ENCODE measurements around the gene EVX2.

The EVX2 gene

DNA sequence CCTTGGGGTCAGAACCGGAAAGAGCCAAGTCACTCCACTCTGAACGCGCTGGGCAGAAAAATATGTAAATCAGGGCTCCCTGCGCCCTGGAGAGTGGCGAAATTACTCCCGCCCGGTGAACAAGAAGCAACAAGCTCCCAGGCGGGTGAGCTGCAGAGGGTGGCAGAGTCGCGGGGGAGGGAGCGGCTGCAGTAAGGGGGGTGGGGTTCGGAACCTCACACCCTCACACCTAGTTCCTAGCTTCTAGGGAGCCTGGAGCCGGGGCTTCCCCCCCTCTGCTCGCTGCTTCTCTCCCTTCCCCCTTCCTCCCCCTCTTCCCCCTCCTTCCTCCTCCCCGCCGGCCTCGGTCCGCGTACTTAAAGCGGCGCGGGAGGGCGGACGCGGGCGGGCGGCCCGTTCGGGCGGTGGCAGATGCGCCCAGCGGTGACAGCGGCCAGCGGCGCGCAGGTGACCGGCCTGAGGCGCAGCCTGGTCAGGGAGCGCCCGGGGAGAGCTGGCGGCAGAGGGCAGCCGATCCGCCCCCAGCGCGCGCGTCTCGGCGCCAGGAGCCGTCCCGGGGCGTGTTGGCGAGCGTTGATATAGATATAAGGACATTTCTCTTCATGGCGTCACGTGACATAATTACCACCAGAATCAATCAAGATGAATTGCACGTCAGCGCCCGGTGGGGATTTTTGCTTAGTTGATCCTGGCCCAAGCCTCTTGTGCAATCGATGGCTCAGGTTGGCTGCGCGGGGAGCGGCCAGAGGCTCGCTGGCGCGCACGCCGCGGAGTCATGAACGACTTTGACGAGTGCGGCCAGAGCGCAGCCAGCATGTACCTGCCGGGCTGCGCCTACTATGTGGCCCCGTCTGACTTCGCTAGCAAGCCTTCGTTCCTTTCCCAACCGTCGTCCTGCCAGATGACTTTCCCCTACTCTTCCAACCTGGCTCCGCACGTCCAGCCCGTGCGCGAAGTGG is 23.1 kb upstream of the EVX2 start, which contains the start of gene HOXD11:
HOXD11 (plus strand) TSS at position 700 of the 959 bp plus-strand sequence; CDS start at position 776, 76 bp downstream.
- no peak for DNase-seq

DNA sequence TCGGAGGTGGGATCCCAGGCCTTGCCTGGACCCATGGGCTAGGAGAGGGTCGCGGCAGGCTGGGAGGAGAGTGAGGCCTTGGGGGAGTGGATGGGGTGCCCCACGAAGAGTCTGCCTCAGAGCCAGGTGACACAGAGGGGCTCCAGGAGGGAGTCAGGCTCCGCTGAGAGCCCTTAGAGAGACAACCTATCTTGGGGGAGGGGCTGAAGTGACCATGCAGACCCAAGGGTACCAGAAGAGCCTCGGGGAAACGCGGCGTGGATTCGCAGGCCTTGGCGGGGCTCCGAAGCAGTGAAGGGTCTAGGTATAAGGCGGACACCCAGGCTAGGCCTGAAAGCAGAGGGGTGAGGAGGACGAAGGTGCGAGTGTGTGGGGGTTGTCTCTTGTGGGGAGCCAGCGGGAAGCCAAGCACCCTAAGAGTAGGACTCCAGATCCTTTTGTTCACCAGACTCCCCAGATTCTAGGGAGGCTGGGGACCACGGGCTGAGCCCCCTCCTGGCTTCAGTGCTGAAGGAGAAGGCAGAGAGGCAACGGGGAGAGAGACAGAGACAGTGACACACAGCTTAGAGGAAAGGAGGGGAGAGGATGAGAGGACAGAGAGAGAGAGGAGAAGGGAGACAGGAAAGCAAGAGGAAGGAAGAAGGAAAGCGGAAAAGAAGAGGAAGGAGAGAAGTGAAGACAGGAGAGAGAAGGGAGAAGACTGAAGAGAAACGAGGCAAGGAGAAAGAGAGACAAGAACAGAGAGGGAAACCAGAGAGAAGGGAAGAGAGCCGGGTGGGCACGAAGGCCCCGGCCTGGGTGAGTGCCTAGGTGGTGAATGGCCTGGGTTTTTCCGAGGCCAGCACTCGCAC is 22.2 kb upstream of the EVX2 start:
- DNase-seq = no peak

DNA sequence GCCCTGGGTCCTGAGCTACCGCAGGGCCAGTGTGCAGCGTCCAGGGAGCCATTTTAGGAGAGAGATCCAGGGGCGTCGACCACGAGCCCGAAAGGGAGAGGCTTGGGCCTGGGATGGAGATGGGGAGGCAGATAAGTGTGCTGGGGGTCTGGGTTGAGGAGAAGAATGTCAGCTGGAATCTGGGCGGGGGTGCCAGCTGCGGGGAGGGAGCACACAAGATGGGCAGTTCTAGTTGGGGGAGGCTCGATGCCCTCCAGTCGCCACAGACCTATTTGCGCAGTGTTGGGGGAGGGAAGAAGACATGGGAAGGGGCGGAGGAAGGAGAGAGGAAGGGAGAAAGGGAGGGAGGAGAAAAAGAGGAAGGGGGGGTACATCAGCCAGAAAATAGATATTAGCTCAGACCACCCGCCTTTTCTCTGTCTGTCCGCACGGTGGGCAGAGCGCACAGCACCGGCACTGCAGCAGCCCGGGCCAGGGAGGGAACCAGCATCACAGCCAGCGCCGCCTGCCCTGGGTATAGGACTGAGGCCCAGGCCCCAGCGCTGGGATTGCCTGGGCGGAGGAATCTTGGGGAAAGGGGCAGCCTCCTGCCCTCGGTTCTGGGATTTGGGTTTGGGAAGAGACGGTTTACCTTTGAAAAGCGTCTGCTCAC is 21.4 kb upstream of the EVX2 start:
- no peak for DNase-seq

DNA sequence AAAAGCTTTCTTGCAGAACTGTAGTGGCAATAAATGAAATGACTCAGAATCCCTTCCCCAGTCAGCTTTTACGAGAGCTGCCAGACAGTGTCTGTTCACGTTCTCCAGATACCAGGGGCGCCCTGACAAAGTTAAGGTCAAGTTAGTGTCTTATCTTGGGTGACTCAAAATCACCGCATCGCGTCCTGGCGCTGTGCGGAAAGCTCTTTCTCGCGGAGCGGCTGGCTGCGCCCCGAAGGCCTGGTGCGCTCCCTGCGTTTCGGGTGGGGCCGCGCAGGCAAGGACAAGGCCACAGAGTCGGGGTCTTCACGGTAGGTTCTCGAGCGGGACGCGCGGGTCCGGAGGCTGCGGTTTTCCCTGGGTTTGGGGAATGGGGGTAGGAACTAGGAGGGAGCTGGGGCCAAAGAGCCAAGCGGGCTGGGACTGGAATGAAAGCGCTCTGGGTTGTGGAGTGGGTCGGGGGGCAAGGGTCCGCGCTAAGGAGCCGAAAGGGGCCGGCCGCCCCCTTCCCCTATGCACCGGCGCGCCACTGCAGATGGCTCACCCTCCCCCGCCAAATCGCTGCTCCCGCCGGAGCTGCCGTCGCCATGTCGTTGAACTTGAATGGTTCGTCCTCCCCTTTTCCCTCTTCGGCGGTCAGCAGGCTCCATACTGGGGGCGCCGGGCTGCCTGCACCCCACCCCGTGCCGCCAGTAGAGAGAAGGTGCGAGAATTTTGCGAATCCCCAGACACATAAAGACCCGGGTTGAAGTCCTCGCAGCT is 20.7 kb upstream of the EVX2 start:
- DNase-seq = no peak

DNA sequence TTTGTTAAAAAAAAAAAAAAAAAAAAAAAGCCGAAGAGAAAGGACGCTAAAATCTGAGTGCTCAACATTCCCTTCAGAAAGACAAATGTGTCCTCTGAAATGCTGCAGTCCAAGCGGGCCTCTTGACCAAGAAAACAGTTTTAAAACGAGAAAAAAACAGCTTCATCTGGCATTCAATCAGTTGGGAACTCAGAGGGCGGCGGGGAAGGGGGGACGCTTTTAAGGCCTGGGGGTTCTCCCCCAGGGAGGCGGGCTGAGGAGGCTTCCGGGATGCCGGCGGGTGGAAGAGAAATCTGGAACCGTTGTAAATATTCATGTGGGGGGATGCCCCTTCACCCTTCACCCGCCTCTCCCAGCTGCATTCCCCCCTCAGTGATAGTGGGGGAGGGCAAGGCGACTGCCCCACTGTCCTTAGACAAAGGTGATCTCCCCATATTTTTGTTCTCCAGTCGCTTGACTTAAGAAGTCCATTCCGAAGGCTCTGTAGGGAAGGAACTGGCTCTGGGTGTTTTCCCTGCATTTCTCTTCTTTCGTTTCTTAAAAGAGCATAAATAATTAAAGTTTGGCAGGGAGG is 20.1 kb upstream of the EVX2 start:
- DNase-seq = no peak

- no peak for DNase-seq
These were observed 19.4 kb upstream of the EVX2 start for GRCh38 chr2:176103194-176103593.

GRCh38 chr2:176102309-176102866 is 18.6 kb upstream of the EVX2 start:
- DNase-seq = no peak

DNA sequence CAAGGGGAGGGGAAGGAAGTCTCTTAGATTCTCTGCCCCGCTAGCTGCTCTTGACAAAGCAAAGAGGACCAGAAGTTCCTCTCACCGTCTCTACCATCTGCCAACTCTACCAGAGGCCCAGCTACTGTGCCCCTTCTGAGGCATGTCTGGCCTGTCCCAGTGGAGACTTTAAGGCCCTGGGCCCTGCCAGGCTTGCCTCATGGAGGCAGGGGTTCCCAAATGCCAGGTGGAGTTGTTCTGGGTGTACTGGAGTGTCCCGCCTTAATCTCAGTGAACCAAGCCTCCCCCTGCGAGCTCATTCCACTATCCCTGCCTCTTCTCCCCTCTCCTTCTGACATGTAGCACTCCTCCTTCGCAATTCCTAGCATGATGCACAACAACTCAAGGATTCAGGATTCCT is 18.1 kb upstream of the EVX2 start:
- DNase-seq = no peak

GRCh38 chr2:176101216-176101830 is 17.6 kb upstream of the EVX2 start:
- DNase-seq = no peak

- no peak for DNase-seq
These were observed 16.9 kb upstream of the EVX2 start for GRCh38 chr2:176100547-176101140.

DNA sequence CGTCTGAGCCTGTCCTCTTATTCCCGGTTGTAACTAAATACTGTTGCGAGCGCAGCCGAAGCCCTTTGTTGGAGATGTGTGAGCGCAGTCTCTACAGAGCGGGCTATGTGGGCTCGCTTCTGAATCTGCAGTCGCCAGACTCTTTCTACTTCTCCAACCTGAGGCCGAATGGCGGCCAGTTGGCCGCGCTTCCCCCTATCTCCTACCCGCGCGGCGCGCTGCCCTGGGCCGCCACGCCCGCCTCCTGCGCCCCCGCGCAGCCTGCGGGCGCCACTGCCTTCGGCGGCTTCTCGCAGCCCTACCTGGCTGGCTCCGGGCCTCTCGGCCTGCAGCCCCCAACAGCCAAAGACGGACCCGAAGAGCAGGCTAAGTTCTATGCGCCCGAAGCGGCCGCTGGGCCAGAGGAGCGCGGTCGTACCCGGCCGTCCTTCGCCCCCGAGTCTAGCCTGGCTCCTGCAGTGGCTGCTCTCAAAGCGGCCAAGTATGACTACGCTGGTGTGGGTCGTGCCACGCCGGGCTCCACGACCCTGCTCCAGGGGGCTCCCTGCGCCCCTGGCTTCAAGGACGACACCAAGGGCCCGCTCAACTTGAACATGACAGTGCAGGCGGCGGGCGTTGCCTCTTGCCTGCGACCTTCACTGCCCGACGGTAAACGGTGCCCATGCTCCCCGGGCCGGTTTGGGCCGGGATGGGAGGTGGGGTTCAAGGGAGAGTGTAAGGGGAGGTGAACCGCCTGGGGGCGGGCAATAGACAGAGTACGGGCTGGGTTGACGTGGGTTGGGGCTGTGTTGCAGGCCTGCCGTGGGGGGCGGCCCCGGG is 16.2 kb upstream of the EVX2 start, which contains the start of gene HOXD12:
HOXD12 (plus strand) TSS at position 68 of the 819 bp plus-strand sequence; CDS start at position 75, 7 bp downstream.
- no peak for DNase-seq

- DNase-seq = no peak
These were observed 15.5 kb upstream of the EVX2 start for GRCh38 chr2:176099159-176099727.

DNA sequence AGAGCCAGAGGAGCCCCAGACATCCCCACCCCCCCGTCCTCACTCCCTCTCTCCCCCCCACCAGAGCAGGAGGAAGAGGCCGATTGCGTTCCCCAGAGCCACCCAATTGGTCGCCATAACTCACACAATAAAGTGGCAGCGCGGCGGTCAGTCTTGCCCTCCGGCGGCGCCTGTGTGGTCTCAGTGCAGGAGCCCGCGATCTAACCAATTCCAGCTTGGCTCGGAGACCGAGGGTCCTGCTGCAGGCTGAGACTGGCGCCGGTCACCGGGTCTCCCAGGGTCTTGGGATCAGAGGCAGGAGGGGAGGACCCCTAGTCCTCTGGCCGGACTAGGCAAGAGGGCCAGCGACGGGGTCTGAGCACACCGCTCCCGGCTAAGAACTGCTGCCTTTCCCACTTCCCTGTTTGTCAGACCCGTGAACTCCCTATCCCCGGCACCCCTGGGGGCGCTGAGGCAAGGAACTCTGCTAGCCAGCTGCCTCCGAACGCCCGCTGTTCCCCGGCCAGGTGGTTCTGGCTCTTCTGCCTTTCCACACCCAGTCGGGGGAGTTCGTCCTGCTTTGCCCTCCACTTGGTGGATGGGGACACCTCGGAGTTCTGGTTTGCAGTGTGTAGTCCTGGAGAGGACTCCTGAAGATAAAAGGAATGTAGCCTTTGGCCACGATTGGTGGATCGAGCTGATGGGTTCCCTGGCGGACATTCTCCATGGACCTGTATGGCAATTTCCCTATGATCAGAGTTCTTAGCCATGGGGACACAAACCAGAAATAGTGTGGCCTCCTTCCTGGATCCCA is 14.8 kb upstream of the EVX2 start:
- no peak for DNase-seq

DNA sequence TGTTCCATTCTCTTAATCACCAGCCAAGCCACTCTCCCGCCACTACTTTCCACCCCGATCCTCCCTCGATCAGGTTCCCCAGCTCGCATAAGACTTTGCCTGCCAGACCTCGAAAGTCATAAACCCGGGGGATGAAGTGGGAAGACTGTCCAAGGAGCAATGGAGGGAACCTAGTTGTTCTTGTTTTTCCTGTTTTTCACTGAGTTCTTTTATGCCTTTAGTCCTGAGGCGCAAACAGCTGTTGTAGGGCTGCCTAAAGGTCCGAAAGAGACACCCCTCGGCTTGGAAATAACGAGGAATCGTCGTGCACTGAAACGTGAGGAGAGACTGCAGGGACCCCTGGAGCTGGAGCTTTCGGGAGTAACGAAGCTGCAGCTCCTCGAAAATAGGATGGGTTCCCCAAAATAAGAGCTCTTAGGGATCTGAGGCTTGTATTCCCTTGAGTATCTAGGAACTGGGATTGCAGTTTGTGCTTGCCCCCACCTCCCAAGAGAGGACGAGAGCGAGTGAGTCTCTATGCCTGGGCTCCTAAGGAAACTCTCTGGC is 14.1 kb upstream of the EVX2 start:
- no peak for DNase-seq

DNA sequence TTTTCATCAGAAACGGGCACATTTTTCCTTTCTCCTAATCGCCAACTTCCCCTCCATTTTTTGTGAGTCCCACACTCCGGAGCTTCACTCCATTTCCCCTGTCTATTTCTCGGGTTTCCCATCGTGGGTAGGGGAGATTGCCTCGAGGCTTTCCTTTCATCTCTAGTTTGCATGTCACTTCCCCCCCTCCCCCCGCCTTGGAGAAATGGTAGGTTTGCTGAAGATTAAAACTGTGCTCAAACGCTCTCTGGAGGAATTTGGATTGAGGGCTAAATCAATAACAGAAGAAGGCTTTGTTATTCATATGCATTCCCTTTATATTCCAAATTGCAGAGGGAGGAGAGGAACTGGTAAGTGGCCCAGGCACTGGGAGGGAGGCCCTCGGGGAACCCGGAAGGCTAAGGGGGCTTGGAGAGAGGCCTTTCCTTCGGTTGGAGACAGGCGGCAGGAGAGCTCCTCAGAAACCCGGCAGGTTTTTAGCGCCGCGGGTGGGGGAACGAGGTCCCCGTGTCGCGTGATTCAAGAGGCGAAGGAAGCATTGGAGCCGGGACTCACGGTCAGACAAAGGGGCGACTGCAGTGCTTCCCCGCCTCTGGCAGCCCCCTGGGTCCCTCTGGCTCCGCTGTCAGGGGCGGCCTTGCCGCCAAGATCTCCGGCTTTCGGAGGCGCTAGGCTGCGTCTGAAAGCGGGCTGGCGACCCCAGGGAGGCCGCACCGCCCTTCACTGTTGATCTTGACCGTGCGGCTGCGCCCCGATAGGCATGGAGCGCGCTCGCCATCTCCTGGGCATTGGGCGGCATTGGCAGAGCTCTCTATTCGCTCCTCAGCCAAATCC is 13.4 kb upstream of the EVX2 start:
- peak; percentile 55 for DNase-seq

DNA sequence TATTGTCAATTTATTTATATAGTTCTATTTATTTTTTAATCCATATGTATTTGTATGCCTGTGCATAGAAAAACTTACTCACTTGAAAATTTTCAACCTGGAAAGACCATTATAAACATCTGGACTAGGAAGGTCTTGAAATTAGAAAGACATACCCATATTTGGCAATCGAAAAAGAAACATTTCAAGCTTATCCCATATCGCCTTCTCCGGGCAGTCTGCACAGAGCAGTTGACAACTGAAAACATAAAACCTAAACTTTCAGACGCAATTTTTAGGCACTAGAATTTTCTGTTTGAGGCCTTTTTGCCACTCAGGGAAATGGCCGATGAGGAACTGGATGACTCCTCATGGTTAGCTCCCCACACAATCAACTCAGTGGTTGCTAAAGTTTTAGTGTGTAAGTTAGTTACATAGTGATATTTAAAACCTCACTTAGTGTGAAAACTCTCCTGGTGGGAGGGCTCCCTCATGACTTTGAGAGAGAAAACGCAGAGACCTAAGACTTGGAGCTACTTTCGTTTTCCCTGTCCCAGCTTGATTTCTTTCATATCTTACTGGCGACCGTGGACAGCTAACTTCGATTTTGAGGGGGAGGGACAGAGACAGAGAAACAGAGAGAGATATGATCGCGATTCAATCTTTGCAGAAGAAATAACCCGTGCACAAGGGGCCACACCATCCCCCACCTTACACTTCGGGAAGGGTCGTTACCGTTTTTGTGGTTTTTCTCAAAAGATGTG is 12.7 kb upstream of the EVX2 start:
- DNase-seq = no peak
